T-helper 9 cell (primary cell): ENCODE data around the gene KCNT2.
"Not testable (repeated sequence)": the region's sequence is repeated elsewhere in the genome, so short reads cannot be mapped to it uniquely, and the experiment has no call there.

Experiments
- DNase-seq: peaks from one replicate; pipeline ENCODE4 v3.0.0-alpha.2; 2020

KCNT2 gene

DNA sequence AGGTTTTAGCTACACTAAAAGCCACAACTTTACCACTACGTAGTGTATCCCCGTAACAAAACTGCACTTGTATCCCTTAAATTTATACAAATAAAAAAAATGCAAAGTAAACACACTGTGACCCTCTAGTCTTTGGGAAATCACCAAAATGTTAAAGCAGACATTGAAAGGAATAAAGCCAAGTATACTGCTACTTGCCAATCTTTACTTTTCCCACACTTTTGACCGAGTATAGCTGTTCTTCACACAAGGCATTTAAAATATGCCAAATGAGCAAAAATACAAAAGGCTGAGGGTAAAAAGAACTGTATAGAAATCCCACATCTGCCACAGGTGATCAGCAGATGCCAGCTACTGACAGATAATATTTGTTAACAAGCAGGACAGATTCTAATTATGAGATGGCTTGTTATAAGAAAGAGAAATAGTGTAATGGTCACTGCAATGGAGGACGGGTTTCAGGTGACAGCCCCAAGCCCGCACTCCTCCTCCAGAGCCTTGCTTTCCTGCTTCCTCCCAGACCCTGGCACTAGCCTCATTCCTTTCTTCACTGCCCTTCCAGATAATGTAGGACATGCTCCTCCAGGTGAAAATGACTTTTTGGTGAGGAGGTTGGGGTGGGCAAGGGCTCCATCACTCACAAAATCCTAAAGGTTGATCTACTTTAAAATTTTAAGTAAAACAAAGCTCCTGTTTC, 18.1 kb downstream of the KCNT2 start:
- DNase-seq, result no peak

DNA sequence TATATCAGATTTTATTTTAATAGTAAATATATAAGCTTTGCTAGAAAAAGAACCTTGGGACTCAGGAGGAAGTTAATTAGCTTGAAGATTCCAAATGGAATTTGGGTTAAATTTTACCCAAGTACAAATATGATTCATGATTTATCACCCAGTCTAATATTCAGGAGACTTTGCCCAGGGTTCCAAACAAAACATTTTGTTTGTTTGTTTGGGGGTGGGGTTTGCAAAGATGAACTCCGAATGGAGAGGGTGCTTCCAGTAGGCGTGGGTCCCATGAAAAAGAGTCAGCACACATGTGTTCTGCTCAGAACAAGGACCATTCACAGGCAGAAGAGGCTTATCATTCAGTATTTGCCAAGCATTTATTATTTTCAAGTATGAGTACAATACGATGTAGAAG, 23.5 kb downstream of the KCNT2 start:
- DNase-seq, result no peak

DNA sequence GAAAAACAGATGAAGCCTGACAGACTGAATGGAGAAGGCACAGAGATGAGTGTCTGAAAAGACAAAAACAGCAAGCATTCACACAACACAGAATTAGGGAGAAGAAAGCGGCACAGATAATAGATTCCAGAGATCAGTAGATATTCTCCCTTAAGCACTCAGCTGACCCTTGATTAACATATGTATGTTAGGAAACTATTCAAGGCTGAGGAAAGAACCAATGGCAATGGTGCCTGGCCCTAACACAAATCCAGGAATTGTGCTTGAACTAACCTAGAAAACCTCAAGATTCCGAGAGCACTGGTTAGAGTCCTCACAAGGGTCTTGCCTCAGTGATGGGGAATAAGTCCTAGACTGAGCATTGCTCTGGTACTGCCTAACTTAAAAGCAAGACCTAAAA, 30.9 kb downstream of the KCNT2 start:
- no peak for DNase-seq

DNA sequence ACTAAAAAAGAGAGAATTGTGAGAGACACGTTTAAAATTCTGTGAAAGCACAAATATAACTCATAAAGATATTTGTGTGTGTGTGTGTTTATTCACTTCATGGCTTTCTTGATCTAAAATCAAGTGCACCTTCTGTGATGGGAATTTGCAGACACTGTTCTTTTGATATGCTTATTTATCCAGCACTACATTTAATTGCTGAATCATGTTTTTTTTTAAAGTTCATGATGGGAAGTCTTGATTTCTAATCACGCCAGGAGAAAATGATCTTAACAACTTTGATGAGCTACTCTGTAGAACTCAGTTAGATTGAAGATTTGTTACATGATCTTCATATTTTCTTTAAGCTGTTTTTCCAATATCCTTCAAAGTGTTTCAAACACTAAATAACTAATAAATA, 35.0 kb downstream of the KCNT2 start:
- no peak for DNase-seq

DNA sequence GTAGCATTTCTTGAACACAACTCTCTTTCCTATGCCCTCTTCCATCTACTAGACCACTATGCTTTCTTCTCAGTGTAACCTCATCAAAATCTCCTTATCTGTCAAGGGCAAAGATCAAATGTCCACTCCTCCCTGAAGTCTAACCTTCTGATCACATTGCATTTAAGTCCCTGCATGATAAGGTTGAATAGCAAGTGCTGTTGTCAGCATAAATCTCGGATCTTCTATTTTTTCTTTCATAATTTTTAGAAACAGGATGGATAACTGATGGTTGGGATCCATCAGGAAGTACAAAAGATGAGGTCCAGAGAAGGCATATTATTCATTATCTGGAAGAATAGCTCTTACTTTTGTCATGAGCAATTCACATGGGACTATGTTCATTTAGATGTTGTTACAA, 41.0 kb downstream of the KCNT2 start:
- DNase-seq, result no peak

DNA sequence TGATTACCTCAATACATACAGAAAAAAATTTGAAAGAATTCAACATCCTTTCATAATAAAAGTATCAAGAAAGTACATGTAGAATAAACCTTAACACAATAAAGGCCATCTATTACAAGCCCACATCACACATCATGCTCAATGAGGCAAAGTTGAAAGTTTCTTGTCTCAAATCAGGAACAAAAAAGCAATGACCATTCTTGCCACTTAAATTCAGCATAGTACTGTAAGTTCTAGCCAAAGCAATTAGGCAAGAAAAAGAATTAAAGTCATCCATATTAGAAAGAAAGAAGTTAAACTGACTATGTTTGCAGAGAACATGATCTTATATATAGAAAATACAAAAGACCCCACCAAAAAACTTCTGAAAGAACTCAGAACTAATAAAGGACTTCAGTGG, 44.5 kb downstream of the KCNT2 start:
- DNase-seq, result no peak

DNA sequence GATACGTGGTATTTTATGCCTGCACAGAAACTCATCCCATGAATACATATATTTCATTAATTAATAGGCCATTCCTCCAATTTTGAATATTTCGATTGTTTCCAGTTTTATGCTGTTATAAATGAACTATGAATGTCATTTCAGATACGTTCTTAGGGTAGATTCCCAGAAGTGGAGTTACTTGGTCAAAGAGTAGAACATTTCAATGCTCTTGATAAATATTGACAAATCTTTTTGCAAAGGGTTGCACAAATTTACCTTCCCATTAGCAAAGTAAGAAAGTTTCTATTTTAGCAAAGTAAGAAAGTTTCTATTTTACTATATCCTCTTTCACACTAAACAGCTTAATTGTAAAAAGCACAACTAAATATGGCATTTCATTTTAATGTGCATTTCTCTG, 48.9 kb downstream of the KCNT2 start:
- DNase-seq, result no peak

DNA sequence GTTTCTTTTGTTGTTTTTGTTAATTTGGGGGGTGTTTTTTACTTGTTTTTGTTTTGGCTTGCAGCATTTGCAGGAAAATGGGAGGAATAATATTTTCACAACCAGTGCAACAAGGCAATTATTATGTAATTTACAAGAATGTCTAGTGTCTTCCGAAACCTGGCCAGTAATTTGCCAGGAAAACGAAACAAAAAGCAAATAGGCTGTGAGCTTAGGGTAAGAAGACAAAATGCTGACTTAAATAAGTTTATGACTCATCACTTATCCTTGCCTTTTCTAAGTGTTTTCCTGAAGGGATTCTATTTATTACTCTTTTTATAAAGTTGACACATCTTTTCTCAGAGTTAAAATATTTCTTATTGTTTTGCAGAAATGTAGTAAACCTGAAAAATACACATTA, 49.8 kb downstream of the KCNT2 start:
- no peak for DNase-seq

DNA sequence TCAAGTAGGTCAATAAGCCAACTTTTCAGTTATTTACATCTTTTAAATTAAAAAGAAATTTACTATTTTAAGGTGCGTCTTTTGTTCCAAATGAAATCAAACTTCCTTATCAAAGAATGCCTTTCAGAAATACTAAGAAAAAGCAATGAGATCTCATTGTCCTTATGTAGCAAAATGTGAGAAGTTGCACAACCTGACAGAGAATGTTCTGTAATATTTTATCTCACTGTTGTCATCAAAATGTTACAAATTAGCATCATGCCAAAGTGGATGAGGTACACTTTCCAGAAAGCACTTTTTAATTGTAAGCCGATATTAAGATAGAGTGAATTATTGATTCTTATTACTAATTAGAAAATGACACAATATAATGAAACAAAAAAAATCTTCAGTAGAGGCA, 50.4 kb downstream of the KCNT2 start:
- no peak for DNase-seq

DNA sequence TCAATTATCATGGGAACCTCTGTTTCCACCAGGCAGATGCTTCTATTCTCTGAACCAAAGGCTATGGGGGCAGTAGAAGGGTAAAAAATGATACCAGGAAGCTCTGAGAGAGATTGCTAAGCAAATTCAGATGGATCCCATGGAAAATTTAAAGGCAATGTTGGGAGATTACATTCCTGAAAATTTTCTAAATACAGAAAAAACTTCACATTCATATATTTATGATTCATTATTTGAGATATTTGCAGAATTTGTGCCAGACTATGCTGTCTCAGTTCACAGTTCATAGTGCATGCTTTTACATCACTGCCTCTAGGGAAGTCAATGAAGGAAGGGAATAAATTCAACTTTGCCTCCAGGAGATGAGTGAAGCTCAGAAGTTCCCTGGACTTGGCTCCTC, 57.5 kb downstream of the KCNT2 start:
- no peak for DNase-seq

DNA sequence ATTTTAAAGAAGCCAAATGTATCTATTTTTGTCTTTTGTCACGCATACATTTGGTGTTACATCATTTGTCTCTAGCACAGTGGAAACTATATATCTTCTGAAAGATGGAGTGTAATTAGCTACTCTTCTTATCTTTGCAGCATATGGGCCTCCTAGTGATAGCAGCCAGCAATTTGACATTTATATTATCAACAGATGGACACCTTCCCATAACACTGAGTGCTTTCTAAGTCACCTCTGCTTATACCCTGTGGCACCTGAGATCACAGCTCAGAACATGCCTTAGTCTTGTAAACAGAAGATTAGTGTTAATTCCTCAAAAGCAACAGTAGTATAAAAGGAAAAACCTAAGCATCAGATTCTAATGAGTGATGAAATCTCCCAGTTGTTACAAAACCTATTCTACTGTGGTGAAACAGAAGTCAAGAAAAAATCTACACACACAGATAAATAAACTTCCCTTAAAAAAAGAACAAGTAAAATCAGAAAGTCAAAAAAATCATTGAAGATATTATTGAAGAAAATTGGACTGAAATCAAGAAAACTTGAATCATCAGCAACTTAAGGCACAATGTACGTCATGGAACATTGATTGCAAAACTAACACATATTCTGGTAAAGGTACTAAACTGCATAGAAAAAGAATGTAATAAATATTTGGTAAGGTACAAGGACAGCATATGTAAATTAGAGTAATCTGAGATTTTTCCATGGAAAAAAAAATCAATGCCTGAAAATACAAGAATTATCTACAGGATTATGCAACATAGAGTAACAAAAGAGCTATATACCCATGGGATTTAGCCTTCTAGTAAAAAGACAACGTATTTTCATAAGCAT, 61.7 kb downstream of the KCNT2 start:
- no peak for DNase-seq

DNA sequence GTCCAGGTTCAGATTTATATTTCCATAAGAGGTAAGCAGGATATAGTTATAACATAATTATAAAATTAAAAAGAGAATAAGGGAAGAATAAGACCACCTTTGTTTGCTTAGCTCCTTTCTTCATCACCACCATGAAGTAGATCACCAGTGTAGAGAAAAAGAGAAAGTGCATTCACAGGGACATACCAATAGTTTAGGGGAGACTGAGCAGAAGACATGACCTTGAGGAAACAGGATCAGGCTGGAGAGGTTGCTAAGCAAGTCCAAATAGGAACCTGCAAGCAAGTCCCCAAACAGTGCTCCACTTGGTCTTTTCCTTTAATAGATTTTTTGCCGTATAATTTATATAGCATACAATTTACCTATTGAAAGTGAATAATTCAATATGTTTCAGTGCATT, 63.0 kb downstream of the KCNT2 start:
- DNase-seq, result no peak

DNA sequence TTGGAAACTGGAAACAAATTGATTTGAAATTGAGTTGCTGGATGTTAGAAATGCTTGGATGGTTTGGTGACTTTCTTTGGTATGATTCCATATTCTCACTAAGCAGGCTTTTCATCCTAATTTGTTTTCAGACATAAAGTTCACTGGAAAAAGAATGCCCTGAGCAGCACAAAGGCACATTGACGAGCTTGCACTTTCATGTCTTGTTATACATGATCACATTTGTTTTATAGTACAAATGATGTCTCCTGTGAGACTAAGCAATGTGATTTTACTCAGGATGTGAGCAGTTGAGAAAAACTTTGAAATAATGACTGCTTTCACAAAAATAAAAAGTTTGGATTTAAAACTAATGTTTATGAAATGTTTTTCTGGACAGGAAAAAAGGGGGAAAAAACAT, 63.6 kb downstream of the KCNT2 start:
- DNase-seq, result no peak

DNA sequence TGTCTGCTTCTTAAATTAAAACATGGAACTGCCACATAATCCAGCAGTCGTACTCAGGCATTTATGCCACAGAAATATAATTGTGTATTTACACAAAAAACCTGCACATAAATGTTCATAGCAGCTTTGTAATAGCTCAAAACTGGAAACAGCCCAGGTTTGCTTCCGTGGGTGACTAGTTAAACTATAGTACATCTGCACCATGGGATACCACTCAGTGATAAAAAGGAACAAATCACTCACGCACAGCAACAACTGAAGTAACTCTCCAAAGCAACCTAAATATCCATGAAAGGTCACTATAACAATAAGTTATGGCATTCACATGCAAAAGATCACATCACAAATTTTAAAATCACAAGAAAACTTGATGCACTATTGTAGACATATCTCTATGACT, 64.4 kb downstream of the KCNT2 start:
- DNase-seq, result no peak

DNA sequence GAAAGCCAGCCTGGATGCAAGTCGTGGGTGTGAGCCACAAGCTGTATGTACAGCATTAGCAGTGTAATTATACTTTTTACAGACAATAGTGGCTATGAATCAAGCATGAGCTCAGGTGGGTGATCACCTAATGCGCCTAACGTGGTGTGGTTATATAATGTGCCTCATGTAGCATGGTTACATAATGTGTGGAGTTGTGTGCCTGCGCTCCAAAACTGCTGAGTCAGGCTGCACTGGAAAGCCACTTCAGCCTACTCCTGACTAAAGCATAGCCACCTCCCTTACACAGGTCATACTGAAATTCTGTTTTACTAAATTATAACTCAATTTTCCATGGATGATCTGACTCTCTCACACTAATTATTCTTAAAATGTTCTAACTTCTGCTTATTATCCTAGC, 69.8 kb downstream of the KCNT2 start:
- no peak for DNase-seq

DNA sequence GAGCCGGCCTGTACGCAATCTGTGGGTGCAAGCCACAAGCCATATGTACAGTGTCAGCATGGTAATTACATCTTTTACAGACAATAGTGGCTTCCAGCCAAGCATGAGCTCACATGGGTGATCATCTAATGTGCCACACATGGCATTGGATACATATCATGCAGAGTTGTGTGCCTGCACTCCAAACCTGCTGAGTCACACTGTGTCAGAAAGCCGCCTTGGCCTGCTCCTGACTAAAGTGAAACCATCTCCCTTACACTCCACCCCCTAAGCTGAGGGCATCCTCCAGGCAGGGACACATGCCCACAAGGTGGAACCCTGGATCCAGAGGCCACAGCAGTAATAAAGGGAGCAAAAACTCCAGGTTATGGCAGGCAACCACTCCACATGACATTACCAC, 72.5 kb downstream of the KCNT2 start:
- DNase-seq, result no peak

DNA sequence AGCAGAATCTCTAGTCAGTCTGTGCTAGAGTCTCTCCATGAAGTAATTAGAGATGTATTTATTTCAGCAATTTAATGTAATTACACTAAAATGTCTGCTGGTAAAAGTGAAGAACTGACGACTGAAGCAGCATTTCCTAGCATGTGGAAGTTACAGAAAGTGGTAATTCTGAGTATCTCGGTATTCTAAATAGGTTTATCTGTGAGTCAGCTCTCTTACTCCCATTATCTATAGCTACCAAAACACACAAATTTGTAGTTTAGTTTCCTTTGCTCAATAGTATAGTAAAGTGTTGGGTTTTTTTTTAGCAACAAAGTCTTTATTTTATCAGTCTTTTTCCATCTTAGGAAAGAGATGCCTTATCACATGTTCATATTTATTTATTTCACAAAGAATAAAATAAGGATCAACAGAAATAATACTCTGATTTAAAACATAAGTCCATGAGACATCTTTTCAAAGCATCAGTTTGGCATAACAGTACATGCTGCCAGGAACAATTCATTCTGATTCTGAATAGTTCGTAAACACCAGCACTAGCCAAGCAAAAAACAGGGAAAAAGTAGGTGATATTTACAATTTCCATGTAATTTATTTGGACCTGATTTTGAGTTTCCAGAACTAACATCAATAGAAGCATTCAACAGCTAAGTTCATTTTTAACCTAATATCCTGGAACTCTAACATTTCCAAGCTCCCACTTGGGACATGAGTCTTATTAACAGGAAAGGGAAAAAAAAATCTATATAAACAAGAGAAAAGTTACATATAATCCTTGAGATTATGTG, 76.3 kb downstream of the KCNT2 start:
- no peak for DNase-seq

DNA sequence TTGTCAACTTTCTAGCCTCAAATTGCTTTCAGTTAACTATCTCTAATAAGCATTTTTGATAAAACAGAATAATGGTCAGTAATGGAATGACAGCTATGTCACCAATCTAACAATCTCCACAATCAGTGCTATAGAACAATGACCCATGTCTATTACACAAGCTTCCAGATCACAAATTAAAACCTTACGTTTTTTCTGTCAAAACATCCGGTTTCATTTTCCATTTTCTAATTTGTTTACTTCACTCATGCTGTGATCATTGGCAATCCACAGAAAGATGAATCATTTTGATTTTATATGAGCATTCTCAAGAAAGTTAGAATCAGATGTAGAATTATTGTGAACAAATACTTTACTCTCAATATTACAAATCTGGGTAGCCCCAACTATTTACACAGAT, 80.3 kb downstream of the KCNT2 start:
- no peak for DNase-seq

DNA sequence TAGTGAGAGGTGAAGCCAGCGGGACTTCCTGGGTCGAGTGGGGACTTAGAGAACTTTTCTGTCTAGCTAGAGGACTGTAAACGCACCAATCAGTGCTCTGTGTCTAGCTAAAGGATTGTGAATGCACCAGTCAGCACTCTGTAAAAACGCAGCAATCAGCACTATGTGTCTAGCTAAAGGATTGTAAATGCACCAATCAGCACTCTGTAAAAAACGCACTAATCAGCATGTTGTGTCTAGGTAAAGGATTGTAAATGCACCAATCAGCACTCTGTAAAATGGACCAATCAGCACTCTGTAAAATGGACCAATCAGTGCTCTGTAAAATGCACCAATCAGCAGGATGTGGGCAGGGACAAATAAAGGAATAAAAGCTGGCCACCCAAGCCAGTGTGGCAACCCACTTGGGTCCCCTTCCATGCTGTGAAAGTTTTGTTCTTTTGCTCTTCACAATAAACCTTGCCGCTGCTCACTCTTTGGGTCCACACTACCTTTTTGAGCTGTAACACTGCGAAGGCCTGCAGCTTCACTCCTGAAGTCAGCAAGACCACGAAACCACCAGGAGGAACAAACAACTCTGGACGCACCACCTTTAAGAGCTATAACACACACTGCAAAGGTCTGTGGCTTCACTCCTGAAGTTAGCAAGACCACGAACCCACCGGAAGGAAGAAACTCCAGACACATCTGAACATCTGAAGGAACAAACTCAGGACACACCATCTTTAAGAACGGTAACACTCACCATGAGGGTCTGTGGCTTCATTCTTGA, 85.5 kb downstream of the KCNT2 start:
- DNase-seq, result not testable (repeated sequence)

DNA sequence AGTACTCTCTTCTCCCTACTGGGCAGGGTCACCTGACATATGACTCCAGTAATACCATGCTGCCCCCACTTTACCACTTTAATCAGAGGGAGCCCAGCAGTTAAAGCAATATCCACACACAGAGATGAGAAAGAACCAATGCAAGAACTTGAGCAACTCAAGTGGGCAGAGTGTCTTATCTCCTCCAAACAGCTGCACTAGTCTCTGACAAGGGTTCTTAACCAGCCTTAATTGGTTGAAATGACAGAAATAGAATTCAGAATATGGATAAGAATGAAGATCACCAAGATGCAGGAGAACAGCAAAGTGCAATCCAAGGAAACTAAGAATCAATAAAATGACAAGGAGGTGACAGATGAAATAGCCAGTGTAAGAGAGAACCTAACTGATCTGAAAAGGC, 91.0 kb downstream of the KCNT2 start:
- no peak for DNase-seq

DNA sequence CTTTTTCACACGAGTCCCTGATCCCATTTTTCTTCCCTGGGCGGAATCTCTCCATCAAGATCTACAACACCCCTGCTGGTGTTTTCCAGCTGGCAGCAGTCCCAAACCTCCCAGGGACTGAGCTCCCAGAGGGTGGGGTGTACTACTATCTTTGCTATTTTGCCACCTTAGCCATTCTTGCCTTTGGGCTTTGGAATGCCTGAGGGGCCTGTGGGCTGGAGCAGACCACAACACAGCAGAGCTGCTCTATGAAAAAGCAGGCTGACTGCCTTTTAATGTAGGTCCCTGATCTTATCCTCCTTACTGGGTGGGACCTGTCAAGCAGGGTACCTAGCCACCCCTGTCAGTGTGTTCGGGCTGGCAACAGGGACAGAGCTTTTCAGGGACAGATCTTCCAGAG, 91.9 kb downstream of the KCNT2 start:
- DNase-seq, result no peak

DNA sequence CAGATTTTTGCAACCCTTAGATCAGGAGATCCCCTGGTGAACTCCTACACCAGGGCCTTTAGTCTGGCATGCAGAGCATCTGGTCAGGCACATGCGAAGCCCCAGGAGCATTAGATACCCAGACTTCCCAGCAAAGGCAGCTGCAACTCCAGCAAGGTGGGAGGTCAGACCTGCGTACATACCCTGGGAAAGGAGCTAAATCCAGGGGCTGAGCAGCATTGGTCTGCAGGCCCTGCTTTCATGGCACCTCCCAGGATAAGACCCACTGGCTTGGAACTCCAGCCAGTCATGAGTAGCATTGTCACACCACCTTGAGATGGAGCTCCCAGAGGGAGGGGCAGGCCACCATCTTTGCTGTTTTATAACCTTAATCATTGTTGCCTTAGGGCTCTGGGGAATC, 92.3 kb downstream of the KCNT2 start:
- DNase-seq, result no peak

DNA sequence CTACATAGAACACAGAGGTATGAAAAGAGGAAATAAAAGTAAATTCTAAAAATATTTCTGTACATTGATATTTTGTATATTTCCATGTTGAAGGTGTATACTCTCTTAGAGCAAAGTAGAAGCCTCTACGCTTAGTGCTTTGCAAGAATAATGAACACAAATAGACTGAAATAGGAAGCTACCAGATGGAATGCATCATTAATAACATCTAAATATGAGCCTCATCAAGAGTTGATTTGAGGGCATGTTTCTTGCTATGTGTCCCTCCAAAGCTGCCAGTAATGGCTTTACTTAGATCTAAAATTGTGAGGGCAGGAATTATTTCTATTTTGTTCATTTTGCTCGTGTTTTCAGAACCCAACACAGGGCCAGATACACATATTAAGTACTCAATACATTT, 94.4 kb downstream of the KCNT2 start:
- DNase-seq, result no peak
